Measurements from ENCODE around the gene CBARP.
A peak's percentile ranks its signal among the peaks of the same experiment; 100 is the strongest.

Gene CBARP

GRCh38 chr19:1262623-1263123 is 24.9 kb upstream of the CBARP start:
- DNase-seq, result no peak

DNA sequence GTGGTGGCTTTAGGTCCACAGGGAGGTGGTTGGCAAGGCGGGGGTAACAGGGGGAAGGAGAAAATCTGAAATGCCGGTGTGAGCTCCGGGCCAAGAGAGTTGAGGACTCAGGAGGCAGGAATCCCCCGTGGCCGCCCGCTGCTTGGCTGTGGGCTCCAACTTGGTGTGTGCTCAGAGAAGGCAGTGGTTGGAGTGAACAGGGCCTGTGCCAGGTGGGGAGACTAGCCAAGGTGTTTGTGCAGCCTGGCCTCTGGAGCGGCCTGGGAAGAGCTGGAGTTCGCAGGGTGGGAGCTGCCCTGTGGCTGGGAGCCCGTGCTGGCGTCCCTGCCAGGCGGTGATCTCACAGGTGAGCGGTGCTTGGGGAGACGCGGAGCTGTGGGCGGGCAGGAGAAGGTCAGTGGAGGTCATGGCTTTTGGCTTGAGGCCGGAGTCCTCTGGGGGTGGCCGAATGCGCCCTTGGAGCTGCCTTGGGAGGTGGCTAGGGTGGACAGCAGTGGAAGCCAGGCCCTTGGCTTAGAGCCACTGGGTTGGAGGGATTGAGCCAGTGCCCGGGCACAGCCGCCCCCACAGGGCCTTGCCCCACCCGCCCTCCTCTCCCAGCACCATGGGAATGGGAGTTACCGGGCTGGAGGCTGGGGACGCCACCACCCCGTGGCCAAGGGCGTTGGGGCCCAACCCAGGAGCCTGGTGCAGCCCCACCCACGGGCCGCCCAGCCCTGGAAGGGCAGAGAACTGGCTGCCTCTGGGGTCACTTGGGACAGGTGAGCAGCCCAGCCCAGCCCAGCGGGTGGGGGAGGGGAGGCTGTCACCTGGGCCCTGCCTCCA is 24.2 kb upstream of the CBARP start:
- DNase-seq, result no peak

GRCh38 chr19:1261538-1261797 is 23.7 kb upstream of the CBARP start:
- DNase-seq, result no peak

DNA sequence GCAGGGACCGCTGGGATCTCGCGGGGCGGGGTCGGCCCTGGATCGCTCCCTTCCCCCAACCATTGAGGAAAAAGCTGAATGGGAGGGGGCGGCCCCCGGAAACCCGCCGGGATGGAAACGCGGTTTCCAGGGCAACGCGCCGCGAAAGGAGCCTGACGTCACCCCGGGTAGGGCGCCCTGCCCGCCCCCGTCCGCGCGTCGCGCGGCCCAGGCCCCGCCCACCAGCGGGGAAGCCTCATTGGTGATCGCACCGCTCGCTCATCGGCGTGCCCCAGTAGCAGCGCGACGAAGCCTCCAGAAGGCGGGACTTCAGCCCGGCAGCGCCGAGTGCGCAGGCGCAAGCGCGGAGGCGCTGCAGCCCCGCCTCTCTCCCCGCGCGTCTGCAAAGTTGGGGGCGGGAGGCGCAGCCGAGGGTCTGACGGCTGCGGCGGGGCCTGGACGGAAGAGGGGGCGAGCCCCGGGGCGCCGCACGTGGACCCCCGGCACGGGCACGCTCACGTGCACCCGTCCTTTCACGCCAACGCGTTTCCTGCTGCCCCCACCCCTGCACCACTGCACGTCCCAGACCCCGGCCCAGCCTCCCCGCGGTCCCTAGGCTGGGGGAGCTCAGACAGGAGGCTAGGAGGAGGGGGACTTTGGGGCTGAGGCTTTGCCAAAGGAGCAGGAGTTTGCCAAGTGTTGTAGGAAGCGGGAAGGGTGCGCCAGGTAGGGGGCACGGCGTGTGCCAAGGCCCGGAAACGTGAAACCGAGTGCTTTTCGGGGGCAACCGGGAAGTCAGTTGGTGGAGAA is 23.1 kb upstream of the CBARP start:
- peak; percentile 66 for DNase-seq

GRCh38 chr19:1259876-1260748 is 22.3 kb upstream of the CBARP start:
- no peak for DNase-seq

GRCh38 chr19:1259206-1259875 is 21.5 kb upstream of the CBARP start:
- DNase-seq, result no peak

DNA sequence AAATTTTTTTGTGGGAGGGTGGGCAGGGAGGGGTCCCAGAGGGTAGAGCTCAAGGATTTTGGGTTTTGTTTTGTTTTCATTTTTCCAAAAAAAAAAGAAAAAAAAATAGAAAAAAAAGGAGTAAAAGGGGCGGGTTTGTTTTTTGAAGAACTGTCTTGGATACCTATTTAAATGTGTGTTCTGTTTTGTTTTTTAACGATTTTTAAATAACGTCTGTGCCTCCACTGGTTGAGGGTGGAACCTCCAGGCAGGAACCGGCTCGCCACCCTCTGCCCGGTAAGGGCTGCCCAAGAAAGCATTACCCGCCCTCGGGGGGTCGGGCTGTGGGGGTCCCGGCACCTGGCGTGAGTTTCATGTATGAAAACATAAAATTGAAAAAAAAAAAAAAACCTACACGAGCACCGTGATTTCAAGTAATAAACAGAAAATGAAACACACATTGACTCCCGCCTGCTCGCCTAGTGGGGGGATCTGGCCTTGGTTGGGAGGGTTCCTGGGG is 21.0 kb upstream of the CBARP start:
- no peak for DNase-seq

- DNase-seq, result no peak
These were observed 20.3 kb upstream of the CBARP start for GRCh38 chr19:1258163-1258492.

DNA sequence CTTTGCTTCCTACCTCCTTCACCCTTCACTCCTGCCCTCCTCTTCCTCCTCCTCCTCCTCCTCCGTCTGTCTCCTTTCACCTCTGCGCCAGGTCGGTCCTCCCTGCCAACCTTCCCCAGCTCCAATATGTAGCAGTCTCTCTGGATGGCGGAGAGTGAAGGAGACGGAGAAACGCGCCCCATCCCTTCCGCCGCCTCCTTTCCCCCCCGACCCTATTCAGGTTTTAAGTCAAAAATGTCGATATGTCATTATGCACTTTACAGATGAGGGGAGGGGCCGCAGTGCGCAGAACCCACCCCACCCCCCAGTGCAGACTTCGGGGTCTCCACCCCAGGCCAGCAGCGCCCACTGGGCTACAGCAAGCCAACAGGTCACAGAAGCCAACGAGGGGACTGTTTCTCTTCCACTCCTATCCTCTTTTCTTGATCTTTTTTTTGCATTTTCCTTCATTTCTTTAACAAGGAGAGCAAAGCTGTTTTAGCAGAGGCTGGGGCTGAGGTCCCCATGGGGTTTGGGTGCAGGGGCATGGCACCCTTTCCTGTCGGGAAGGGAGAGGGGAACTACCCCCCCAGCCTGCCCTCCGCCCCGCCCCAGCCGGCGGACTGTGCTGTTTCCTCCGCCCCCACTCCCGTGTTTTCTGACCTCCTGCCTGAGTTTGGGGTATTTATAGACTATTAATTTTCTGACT is 19.8 kb upstream of the CBARP start:
- DNase-seq, result no peak

DNA sequence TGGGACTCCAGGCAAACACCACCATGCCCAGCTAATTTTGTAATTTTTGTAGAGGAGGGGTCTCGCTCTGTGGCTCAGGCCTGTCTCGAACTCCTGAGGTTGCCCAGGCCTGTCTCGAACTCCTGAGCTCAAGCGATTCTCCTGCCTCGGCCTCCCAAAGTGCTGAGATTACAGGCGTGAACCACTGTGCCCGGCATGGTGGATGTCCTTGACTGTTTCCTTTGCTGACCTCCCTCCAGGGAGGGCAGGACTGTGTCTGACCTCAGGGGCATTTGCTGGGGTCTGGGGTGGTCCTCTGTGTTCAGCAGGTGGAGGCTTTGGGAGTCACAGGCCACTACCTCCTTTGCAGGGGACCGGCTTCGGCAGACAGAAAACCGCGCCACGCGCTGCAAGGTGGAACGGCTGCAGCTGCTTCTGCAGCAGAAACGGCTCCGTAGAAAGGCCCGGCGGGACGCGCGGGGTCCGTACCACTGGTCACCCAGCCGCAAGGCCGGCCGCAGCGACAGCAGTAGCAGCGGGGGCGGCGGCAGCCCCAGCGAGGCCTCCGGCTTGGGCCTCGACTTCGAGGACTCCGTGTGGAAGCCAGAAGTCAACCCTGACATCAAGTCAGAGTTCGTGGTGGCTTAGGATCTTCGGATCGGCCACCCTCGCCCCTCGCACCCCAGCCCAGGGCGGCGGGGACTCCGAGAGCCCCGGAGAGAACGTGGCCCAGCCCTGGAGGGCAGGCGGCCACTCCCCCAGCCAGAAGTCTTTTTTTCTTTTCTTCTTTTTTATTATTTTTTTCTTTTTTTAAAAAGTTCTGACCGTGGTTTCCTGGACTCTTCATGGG is 19.1 kb upstream of the CBARP start:
- DNase-seq, result no peak

GRCh38 chr19:1255186-1256161 is 17.7 kb upstream of the CBARP start:
- DNase-seq, result no peak

DNA sequence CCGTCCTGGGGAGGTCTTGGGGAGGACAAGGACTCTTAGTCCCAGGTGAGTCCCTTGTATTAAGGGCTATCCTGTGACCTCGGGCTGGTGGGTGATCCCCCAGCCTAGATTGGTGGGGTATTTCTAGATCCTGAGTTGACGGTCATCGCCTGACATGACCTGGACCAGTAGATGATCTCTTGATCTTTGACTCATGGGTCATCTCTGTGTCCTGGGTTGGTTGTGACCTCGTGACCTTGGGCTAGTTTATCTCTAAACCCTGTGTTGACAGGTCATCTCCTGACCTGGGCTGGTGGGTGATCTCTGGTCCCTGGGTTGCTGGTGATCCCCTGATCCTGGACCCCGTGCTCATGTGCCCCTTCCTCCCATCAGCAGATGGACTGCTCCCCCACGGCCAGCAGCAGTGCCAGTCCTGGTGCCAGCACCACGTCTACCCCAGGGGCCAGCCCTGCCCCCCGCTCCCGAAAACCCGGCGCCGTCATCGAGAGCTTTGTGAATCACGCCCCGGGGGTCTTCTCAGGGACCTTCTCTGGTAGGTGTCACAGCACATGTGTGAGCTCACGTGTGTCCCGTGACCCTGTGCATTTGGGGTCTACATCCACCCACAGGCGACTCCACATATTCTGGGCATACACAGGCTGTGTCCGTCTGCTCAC is 16.9 kb upstream of the CBARP start:
- no peak for DNase-seq

DNA sequence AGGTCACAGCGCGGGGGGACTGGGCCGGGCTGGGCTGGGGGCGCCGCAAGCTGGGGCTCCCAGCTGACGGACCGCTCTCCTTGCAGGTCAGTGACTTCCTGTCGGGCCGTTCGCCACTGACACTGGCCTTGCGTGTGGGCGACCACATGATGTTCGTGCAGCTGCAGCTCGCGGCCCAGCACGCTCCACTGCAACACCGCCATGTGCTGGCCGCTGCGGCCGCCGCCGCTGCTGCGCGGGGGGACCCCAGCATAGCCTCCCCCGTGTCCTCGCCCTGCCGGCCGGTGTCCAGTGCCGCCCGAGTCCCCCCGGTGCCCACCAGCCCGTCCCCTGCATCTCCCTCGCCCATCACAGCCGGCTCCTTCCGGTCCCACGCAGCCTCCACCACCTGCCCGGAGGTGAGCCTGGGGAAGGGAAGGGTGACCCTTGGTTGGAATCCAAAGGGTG is 16.3 kb upstream of the CBARP start:
- no peak for DNase-seq

DNA sequence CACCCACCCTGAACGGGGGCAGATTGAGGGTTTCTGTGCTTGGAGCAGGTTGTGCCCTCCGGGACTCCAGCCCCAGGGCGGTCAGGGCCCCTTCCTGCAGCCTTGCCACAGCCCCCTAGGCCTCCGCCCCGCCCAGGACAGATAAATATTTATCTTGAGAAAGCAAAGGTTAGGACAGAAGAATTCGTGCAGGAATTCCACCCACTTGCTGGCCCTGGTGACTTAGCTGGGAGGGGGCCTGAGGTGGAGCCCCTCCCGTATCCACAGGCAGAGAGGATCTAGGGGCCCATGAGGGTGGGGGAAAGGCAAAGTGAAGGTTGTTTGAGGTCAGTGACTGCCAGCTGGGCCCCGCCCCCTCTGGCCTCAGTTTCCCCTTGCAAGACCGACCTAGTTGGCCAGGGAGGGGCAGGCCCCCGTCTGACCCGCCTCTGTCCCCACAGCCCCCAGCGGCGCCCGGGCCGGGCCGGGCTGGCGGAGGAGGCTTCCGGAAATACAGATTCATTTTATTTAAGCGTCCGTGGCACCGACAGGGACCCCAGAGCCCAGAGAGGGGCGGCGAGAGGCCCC is 15.8 kb upstream of the CBARP start:
- DNase-seq, result no peak

DNA sequence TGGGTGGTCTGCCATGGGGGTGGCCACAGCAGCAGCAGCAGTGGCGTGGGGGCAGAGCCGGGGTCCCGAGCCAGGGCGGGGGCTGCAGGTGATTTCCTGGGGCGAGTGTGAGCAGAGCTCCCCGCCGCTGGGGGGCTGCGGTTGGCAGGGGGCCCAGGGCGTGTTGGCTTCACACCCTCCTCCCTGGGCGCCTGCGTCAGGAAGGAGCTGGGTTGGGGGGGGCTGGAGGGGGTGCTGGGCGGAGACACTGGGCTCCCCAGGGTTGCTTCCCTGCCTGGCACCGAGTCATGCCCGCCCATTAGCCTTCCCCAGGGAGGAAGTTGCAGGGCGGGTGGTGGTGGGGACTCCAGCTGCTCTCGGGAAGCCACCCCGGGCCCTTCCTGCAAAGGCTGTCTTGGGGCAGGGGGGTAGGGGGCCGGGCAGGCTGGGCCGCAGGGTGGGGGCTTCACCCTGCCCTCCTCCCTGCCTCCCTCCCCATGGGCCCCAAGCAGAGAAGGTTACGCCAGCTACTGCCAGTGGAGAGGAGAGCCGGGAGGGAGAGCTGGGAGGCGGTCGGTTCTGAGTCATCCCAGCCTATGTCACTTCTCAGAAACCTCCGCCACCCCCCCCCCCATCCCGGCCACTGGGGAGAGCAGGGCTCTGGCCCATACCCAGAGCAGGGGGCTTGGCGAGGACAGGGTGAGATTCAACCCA is 15.2 kb upstream of the CBARP start:
- peak; percentile 89 for DNase-seq

GRCh38 chr19:1252221-1252820 is 14.5 kb upstream of the CBARP start:
- DNase-seq, result no peak

DNA sequence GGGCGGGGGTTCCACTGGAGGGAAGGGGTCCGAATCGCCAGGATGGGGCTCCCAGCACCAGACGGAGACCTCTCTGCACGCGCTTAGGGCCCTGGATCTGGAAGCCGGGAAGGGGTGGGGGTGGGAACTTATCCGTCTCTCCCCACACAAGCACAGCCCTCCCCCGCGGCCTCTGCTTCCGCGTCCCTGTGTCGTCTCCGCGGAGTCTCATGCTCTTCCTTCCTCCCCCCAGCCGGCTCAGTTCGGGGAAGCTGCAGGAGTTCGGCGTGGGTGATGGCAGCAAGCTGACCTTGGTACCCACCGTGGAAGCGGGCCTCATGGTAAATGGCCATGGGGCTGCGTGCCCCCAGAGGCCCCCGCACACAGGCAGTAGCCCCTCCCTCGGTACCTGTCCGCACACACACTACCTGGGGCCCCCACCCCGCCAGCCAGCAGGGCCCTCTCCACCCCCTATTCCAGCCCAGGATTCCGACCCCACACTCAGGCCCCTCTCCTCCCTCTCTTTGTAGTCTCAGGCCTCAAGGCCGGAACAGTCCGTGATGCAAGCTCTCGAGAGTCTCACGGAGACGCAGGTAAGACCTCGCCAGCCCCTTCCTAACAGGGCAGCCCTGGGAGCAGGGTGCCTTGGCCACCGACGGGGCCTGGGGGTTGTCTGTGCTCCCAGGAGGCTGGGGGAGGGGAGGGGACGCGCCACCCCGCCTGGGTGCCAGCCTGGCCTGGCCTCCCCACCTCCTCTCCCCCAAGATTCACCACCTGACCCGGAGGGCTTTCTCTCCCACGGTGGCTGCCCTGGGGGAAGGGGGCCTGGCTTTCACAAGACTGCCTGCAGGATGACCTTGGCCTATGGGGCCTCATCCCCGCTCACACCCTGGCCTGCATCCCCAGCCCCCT is 13.8 kb upstream of the CBARP start:
- no peak for DNase-seq
